OCI-LY3 (cell line): ENCODE data around the gene UMODL1.

Experiments used
- H2AFZ ChIP-seq: fragments of 200-600, 300-600 bp; shearing (Covaris generic); 2 replicates; pipeline ENCODE4 v1.6.0; 2014; ENCODE audit warnings: antibody characterized with exemption, low read depth, low read length
- H3K27ac ChIP-seq: fragments of 200-600, 300-600 bp; sonication (generic); 2 replicates; pipeline ENCODE4 v1.5.1; 2014; ENCODE audit warnings: mild to moderate bottlenecking, low read length, moderate library complexity, mixed read lengths
- H3K27me3 ChIP-seq: fragments of 200-600, 300-600 bp; sonication (generic); 2 replicates; pipeline ENCODE4 v1.6.1; 2014; ENCODE audit warnings: low read depth, low read length, mixed read lengths
- H3K36me3 ChIP-seq: fragments of 200-600, 300-600 bp; sonication (generic); replicated peaks from 2 replicates; pipeline ENCODE3; 2014; ENCODE audit warnings: low read depth, low read length, mixed read lengths
- H3K4me1 ChIP-seq: fragments of 300-600, 200-600 bp; sonication (generic); 2 replicates; pipeline ENCODE4 v1.6.1; 2014; ENCODE audit warnings: low read length, mixed read lengths
- H3K4me2 ChIP-seq: fragments of 200-600, 300-600 bp; sonication (generic); 2 replicates; pipeline ENCODE4 v1.6.1; 2014; ENCODE audit warnings: low read length, mixed read lengths
- H3K4me3 ChIP-seq: fragments of 300-600, 200-600 bp; sonication (generic); 2 replicates; pipeline ENCODE4 v1.5.1; 2014; ENCODE audit warnings: antibody characterized with exemption, mild to moderate bottlenecking, low read length, moderate library complexity
- H3K79me2 ChIP-seq: fragments of 300-600, 200-600 bp; shearing (Covaris generic); 2 replicates; pipeline ENCODE4 v1.6.1; 2014; ENCODE audit warnings: mild to moderate bottlenecking, low read length, mixed read lengths
- H3K9ac ChIP-seq: fragments of 300-600, 200-600 bp; shearing (Covaris generic); 2 replicates; pipeline ENCODE4 v1.6.0; 2014; ENCODE audit warnings: mild to moderate bottlenecking, low read length, moderate library complexity
- H3K9me3 ChIP-seq: fragments of 200-600, 300-600 bp; shearing (Covaris generic); 2 replicates; pipeline ENCODE4 v1.6.1; 2014; ENCODE audit warnings: low read length, mixed read lengths; ENCODE audit not compliant: insufficient read depth
- H4K20me1 ChIP-seq: fragments of 200-600, 300-600 bp; sonication (generic); 2 replicates; pipeline ENCODE4 v1.6.1; 2016; ENCODE audit warnings: low read length, mixed read lengths; ENCODE audit not compliant: insufficient read depth
- CTCF ChIP-seq: fragments of 200-600, 300-600 bp; sonication (generic); IDR thresholded peaks from 2 replicates; pipeline ENCODE4 v1.5.1; 2014; ENCODE audit warnings: antibody characterized with exemption, low read length, low read depth
- EZH2phosphoT487 ChIP-seq: fragments of 200-600 bp; shearing (Covaris generic); IDR thresholded peaks from 2 replicates; pipeline ENCODE4 v1.6.1; 2018; ENCODE audit warnings: antibody characterized with exemption, mixed run types, low read depth

UMODL1 gene

GRCh38 chr21:42111470-42111743, 40.3 kb downstream of the UMODL1 start:
- peaks cover 8% of the 10 kb centered on the region; the same call in 1 of the 2 replicates for H3K4me1 ChIP-seq
- H3K27me3 ChIP-seq, result peaks cover 14% of the 10 kb centered on the region
- H3K79me2 ChIP-seq, result no peaks in the 10 kb centered on the region
- H3K4me3 ChIP-seq, result no peak overlapping the region
- TF ChIP-seq EZH2phosphoT487, result no peak
- no peak for TF ChIP-seq CTCF
- no peak overlapping the region for H3K4me2 ChIP-seq
- H3K36me3 ChIP-seq, result no peaks in the 10 kb centered on the region
- no peak overlapping the region for H2AFZ ChIP-seq
- H3K9ac ChIP-seq, result no peak overlapping the region
- H3K9me3 ChIP-seq, result no peaks in the 10 kb centered on the region
- H3K27ac ChIP-seq, result no peak overlapping the region
- no peaks in the 10 kb centered on the region for H4K20me1 ChIP-seq

GRCh38 chr21:42111811-42112210, 40.7 kb downstream of the UMODL1 start:
- Histone ChIP-seq H2AFZ (no peak overlapping the region), H3K4me2 (no peak overlapping the region), H3K36me3 (no peaks in the 10 kb centered on the region), H3K27me3 (peaks cover 17% of the 10 kb centered on the region), H3K4me1 (peaks cover 8% of the 10 kb centered on the region; the same call in 1 of the 2 replicates), H3K27ac (no peak overlapping the region), H3K79me2 (no peaks in the 10 kb centered on the region), H3K9ac (no peak overlapping the region), H3K4me3 (no peak overlapping the region), H3K9me3 (no peaks in the 10 kb centered on the region), H4K20me1 (no peaks in the 10 kb centered on the region)
- TF ChIP-seq EZH2phosphoT487 (no peak), CTCF (no peak)

- no peaks in the 10 kb centered on the region for H4K20me1 ChIP-seq
- no peaks in the 10 kb centered on the region for H3K36me3 ChIP-seq
- no peak overlapping the region for H3K27ac ChIP-seq
- H3K9ac ChIP-seq, result no peak overlapping the region
- H3K79me2 ChIP-seq, result no peaks in the 10 kb centered on the region
- H3K4me2 ChIP-seq, result no peak overlapping the region
- no peak overlapping the region for H3K4me3 ChIP-seq
- H2AFZ ChIP-seq, result no peak overlapping the region
- H3K9me3 ChIP-seq, result no peaks in the 10 kb centered on the region
- peaks cover 20% of the 10 kb centered on the region for H3K27me3 ChIP-seq
- TF ChIP-seq CTCF, result no peak
- no peak for TF ChIP-seq EZH2phosphoT487
- peaks cover 8% of the 10 kb centered on the region; the same call in 1 of the 2 replicates for H3K4me1 ChIP-seq
Observed at GRCh38 chr21:42112238-42112637, 41.1 kb downstream of the UMODL1 start.

- H3K27me3 ChIP-seq, result peaks cover 24% of the 10 kb centered on the region
- H3K36me3 ChIP-seq, result no peaks in the 10 kb centered on the region
- H3K4me2 ChIP-seq, result no peak overlapping the region
- H3K4me3 ChIP-seq, result no peak overlapping the region
- H2AFZ ChIP-seq, result no peak overlapping the region
- TF ChIP-seq CTCF (no peak), EZH2phosphoT487 (no peak)
- H3K4me1 ChIP-seq, result peaks cover 10% of the 10 kb centered on the region; the same call in 1 of the 2 replicates
- no peak overlapping the region for H3K9ac ChIP-seq
- H3K9me3 ChIP-seq, result no peaks in the 10 kb centered on the region
- no peaks in the 10 kb centered on the region for H4K20me1 ChIP-seq
- no peak overlapping the region for H3K27ac ChIP-seq
- H3K79me2 ChIP-seq, result no peaks in the 10 kb centered on the region
Observed at GRCh38 chr21:42112857-42113256, 41.7 kb downstream of the UMODL1 start.
